Nephron progenitor cell (in vitro differentiated cells): ENCODE results near the gene SCRT2.
A peak's percentile ranks its signal among the peaks of the same experiment; 100 is the strongest.

Experiments
- DNase-seq: peaks from one replicate; pipeline ENCODE4 v3.0.0; 2021
- H3K27ac Mint-ChIP-seq: 2 replicates; pipeline ENCODE4 v1.8.0; 2021; ENCODE audit warnings: mild to moderate bottlenecking, moderate library complexity, mixed read lengths
- H3K27me3 Mint-ChIP-seq: 2 replicates; pipeline ENCODE4 v1.8.0; 2021; ENCODE audit warnings: mild to moderate bottlenecking, low read depth, mixed read lengths; ENCODE audit not compliant: poor library complexity
- H3K36me3 Mint-ChIP-seq: 2 replicates; pipeline ENCODE4 v1.8.0; 2021; ENCODE audit warnings: low read depth, mixed read lengths
- H3K4me1 Mint-ChIP-seq: 2 replicates; pipeline ENCODE4 v1.8.0; 2021; ENCODE audit warnings: mixed read lengths
- H3K4me3 Mint-ChIP-seq: 2 replicates; pipeline ENCODE4 v1.8.0; 2021; ENCODE audit warnings: mild to moderate bottlenecking, moderate library complexity, mixed read lengths
- H3K9me3 Mint-ChIP-seq: 2 replicates; pipeline ENCODE4 v1.8.0; 2021; ENCODE audit warnings: mild to moderate bottlenecking, moderate library complexity, mixed read lengths
- TF ChIP-seq, protein P1 (sequence below): fragments of 200-600 bp; sonication (generic); IDR thresholded peaks from 2 replicates; pipeline ENCODE4 v1.5.0; 2021; ENCODE audit warnings: antibody characterized with exemption

The SCRT2 gene

DNA sequence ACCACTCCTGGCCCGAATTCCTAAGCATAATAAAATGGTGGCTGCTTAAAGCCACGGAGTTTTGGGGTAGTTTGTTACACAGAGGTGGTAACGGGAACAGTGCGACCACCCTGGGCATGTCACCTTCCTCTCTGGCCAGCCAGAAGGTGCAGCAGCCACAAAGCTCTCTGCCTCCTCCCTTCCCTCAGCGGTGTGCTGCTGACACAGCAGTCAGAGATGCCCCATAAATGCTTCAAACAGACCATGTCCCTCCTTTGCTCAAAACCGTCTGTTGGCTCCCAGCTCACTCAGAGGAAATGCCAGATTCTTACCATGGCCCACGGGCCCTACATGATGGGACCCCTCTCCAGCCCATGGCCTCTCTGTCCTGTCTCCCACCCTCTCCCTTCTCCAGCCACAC lies 53.4 kb downstream of the SCRT2 start:
- H3K9me3 Mint-ChIP-seq, result peaks cover 24% of the 10 kb centered on the region
- no peak overlapping the region for H3K4me3 Mint-ChIP-seq
- peak overlapping the region; percentile 78 for H3K27ac Mint-ChIP-seq
- TF ChIP-seq, protein P1, sequence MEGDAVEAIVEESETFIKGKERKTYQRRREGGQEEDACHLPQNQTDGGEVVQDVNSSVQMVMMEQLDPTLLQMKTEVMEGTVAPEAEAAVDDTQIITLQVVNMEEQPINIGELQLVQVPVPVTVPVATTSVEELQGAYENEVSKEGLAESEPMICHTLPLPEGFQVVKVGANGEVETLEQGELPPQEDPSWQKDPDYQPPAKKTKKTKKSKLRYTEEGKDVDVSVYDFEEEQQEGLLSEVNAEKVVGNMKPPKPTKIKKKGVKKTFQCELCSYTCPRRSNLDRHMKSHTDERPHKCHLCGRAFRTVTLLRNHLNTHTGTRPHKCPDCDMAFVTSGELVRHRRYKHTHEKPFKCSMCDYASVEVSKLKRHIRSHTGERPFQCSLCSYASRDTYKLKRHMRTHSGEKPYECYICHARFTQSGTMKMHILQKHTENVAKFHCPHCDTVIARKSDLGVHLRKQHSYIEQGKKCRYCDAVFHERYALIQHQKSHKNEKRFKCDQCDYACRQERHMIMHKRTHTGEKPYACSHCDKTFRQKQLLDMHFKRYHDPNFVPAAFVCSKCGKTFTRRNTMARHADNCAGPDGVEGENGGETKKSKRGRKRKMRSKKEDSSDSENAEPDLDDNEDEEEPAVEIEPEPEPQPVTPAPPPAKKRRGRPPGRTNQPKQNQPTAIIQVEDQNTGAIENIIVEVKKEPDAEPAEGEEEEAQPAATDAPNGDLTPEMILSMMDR, result no peak
- no peak for DNase-seq
- peaks cover 11% of the 10 kb centered on the region for H3K27me3 Mint-ChIP-seq
- H3K36me3 Mint-ChIP-seq, result peaks cover 15% of the 10 kb centered on the region
- peaks cover 43% of the 10 kb centered on the region for H3K4me1 Mint-ChIP-seq

GRCh38 chr20:621125-621756 lies 54.4 kb downstream of the SCRT2 start:
- no peak overlapping the region for H3K27ac Mint-ChIP-seq
- H3K9me3 Mint-ChIP-seq, result peaks cover 27% of the 10 kb centered on the region
- peak overlapping the region; percentile 41 for H3K4me3 Mint-ChIP-seq
- peaks cover 43% of the 10 kb centered on the region for H3K4me1 Mint-ChIP-seq
- peaks cover 11% of the 10 kb centered on the region for H3K27me3 Mint-ChIP-seq
- peaks cover 15% of the 10 kb centered on the region for H3K36me3 Mint-ChIP-seq
- DNase-seq, result no peak
- TF ChIP-seq, protein P1, result no peak

DNA sequence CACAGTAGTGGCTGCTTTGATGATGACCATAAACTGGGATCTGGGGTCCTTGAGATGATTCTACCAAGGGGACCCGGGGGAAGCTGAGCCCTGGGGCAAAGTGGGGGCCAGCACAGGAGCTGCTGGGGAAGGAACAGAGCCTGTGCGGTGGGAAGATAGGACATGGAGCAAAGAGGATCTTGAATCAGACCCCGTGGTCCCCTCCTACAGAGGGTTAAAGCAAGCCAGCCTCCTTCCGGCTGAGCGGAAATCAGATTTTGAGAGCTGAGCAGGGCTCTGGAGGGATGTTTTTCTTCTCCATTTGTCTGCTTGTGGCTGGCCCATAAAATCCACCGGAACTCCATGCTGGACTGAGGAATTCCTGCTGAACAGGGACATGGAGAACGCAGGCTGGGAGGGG lies 55.4 kb downstream of the SCRT2 start:
- TF ChIP-seq, protein P1, result no peak
- peak overlapping the region; percentile 79 for H3K27ac Mint-ChIP-seq
- peak overlapping the region; percentile 51 for H3K4me3 Mint-ChIP-seq
- peaks cover 15% of the 10 kb centered on the region for H3K36me3 Mint-ChIP-seq
- peaks cover 9% of the 10 kb centered on the region for H3K27me3 Mint-ChIP-seq
- peaks cover 27% of the 10 kb centered on the region for H3K9me3 Mint-ChIP-seq
- no peak for DNase-seq
- peaks cover 43% of the 10 kb centered on the region for H3K4me1 Mint-ChIP-seq

- H3K4me1 Mint-ChIP-seq, result peaks cover 43% of the 10 kb centered on the region
- H3K9me3 Mint-ChIP-seq, result peaks cover 27% of the 10 kb centered on the region
- H3K27me3 Mint-ChIP-seq, result peaks cover 17% of the 10 kb centered on the region
- no peak overlapping the region for H3K4me3 Mint-ChIP-seq
- DNase-seq, result no peak
- peaks cover 15% of the 10 kb centered on the region for H3K36me3 Mint-ChIP-seq
- no peak overlapping the region for H3K27ac Mint-ChIP-seq
- TF ChIP-seq, protein P1, result no peak
These were observed 56.6 kb downstream of the SCRT2 start for GRCh38 chr20:618980-619379.

- no peak for DNase-seq
- Mint-ChIP-seq H3K27me3 (peaks cover 22% of the 10 kb centered on the region), H3K27ac (no peak overlapping the region), H3K4me1 (peaks cover 36% of the 10 kb centered on the region), H3K4me3 (no peak overlapping the region), H3K9me3 (peaks cover 27% of the 10 kb centered on the region), H3K36me3 (peaks cover 15% of the 10 kb centered on the region)
- TF ChIP-seq, protein P1, result no peak
These were observed 57.5 kb downstream of the SCRT2 start for GRCh38 chr20:617934-618690.

DNA sequence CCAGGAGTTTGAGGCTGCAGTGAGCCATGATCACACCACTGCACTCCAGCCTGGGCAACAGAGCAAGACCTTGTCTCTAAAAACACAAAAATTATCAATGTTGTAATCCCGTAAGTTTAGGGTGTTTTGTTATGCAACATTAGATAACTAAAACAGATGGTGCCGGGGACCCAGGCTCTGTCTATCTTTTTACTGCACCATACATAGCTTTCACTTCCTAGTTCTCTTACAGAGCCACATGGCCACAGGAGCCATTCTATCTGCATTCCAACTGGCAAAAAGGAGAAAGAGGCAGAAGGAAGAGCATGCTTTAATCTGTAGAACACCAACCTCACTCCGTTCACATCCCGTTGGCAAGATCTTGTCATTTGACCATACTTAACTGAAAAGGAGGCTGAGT lies 60.1 kb downstream of the SCRT2 start:
- H3K36me3 Mint-ChIP-seq, result peaks cover 15% of the 10 kb centered on the region
- DNase-seq, result no peak
- H3K4me3 Mint-ChIP-seq, result no peak overlapping the region
- peaks cover 36% of the 10 kb centered on the region for H3K4me1 Mint-ChIP-seq
- peaks cover 27% of the 10 kb centered on the region for H3K9me3 Mint-ChIP-seq
- TF ChIP-seq, protein P1, result no peak
- H3K27me3 Mint-ChIP-seq, result peaks cover 30% of the 10 kb centered on the region
- no peak overlapping the region for H3K27ac Mint-ChIP-seq
